Renal pelvis (tissue), 12 donors: ENCODE measurements around the gene PPP4R1. TPM values are rescaled to one million over a fixed set of nuclear protein-coding genes. Genes with fewer than 3 reads are reported as not detected.
A peak's percentile ranks its signal among the peaks of the same experiment; 100 is the strongest.
"Not testable (repeated sequence)": the region's sequence is repeated elsewhere in the genome, so short reads cannot be mapped to it uniquely, and the experiment has no call there.

Source experiments
- DNase-seq: peaks from one replicate; pipeline ENCODE4 v3.0.0-alpha.2; 2013
- long read RNA-seq, 16 experiments: transcript quantifications; one replicate each; lab custom pipeline, GENCODE V29; 2026
- polyA plus RNA-seq, 3 donors: library from polyadenylated mRNA; unstranded; fragments of 120-200 nt; gene quantifications; one replicate each; pipeline ENCODE4 v1.2.1, GENCODE V29; 2013; ENCODE audit not compliant: insufficient read length in 3 of 3

Gene PPP4R1
- polyA plus RNA-seq, result 10 to 100 TPM; 82.3 to 96.2 (median 93.2) TPM
- long read RNA-seq, donor 1, partial matches to known transcripts, result 7 of 16 reads
- long read RNA-seq, donor 1, other reads (novel, unspliced or antisense), result 0 of 16 reads
- long read RNA-seq, donor 2, partial matches to known transcripts, result 15 of 20 reads
- long read RNA-seq, donor 2, other reads (novel, unspliced or antisense), result 0 of 20 reads
- long read RNA-seq, donor 3, partial matches to known transcripts, result 5 of 9 reads
- long read RNA-seq, donor 3, other reads (novel, unspliced or antisense), result 0 of 9 reads
- long read RNA-seq, donor 4, partial matches to known transcripts, result 8 of 14 reads
- long read RNA-seq, donor 4, other reads (novel, unspliced or antisense), result 0 of 14 reads
- long read RNA-seq, donor 5, partial matches to known transcripts, result 0 of 2 reads
- long read RNA-seq, donor 5, other reads (novel, unspliced or antisense), result 0 of 2 reads
- long read RNA-seq, donor 6, partial matches to known transcripts, result 6 of 14 reads
- long read RNA-seq, donor 6, other reads (novel, unspliced or antisense), result 0 of 14 reads
- long read RNA-seq, donor 7, partial matches to known transcripts, result 6 of 10 reads
- long read RNA-seq, donor 7, other reads (novel, unspliced or antisense), result 0 of 10 reads
- long read RNA-seq, donor 8, result 0 reads
- long read RNA-seq, donor 9, partial matches to known transcripts, result 12 of 15 reads
- long read RNA-seq, donor 9, other reads (novel, unspliced or antisense), result 0 of 15 reads
- long read RNA-seq, donor 10, partial matches to known transcripts, result 9 of 15 reads
- long read RNA-seq, donor 10, other reads (novel, unspliced or antisense), result 0 of 15 reads
- long read RNA-seq, donor 11, partial matches to known transcripts, result 0 of 5 reads
- long read RNA-seq, donor 11, other reads (novel, unspliced or antisense), result 0 of 5 reads
- long read RNA-seq, donor 12, partial matches to known transcripts, result 22 of 26 reads
- long read RNA-seq, donor 12, other reads (novel, unspliced or antisense), result 0 of 26 reads
- long read RNA-seq, donor 13, partial matches to known transcripts, result 0 of 3 reads
- long read RNA-seq, donor 13, other reads (novel, unspliced or antisense), result 0 of 3 reads
- long read RNA-seq, donor 14, result 0 reads
- long read RNA-seq, donor 15, result 0 reads
- long read RNA-seq, donor 16, partial matches to known transcripts, result 6 of 10 reads
- long read RNA-seq, donor 16, other reads (novel, unspliced or antisense), result 0 of 10 reads

GRCh38 chr18:9614401-9615279 is at the start of gene PPP4R1:
Gene PPP4R1, minus strand, starts transcription at chr18:9614559. Its CDS starts 75 bp downstream, at chr18:9614484.
- DNase-seq, result peak; percentile 71

- DNase-seq, result no peak
Observed at GRCh38 chr18:9663377-9663776, 49.0 kb upstream of the PPP4R1 start.

- DNase-seq, result no peak
Observed at GRCh38 chr18:9661564-9661963, 47.2 kb upstream of the PPP4R1 start.

GRCh38 chr18:9659499-9660375 is 45.4 kb upstream of the PPP4R1 start:
- DNase-seq, result no peak

GRCh38 chr18:9658087-9658641 is 43.8 kb upstream of the PPP4R1 start:
- no peak for DNase-seq

GRCh38 chr18:9655232-9655767 is 40.9 kb upstream of the PPP4R1 start:
- no peak for DNase-seq

GRCh38 chr18:9653390-9653789 is 39.0 kb upstream of the PPP4R1 start:
- DNase-seq, result no peak

- no peak for DNase-seq
Observed at GRCh38 chr18:9649164-9649540, 34.8 kb upstream of the PPP4R1 start.

- DNase-seq, result no peak
Observed at GRCh38 chr18:9648431-9649163, 34.2 kb upstream of the PPP4R1 start.

GRCh38 chr18:9647496-9648323 is 33.4 kb upstream of the PPP4R1 start:
- no peak for DNase-seq

GRCh38 chr18:9643549-9643948 is 29.2 kb upstream of the PPP4R1 start:
- peak; percentile 90 for DNase-seq

GRCh38 chr18:9642799-9643462 is 28.6 kb upstream of the PPP4R1 start:
- DNase-seq, result no peak

- DNase-seq, result not testable (repeated sequence)
Observed at GRCh38 chr18:9641081-9641480, 26.7 kb upstream of the PPP4R1 start.

GRCh38 chr18:9638886-9639285 is 24.5 kb upstream of the PPP4R1 start:
- no peak for DNase-seq

- DNase-seq, result no peak
Observed at GRCh38 chr18:9637036-9637767, 22.8 kb upstream of the PPP4R1 start.

- no peak for DNase-seq
Observed at GRCh38 chr18:9634856-9635255, 20.5 kb upstream of the PPP4R1 start.
